Measurements from ENCODE around the gene STIM1.

The STIM1 gene

DNA sequence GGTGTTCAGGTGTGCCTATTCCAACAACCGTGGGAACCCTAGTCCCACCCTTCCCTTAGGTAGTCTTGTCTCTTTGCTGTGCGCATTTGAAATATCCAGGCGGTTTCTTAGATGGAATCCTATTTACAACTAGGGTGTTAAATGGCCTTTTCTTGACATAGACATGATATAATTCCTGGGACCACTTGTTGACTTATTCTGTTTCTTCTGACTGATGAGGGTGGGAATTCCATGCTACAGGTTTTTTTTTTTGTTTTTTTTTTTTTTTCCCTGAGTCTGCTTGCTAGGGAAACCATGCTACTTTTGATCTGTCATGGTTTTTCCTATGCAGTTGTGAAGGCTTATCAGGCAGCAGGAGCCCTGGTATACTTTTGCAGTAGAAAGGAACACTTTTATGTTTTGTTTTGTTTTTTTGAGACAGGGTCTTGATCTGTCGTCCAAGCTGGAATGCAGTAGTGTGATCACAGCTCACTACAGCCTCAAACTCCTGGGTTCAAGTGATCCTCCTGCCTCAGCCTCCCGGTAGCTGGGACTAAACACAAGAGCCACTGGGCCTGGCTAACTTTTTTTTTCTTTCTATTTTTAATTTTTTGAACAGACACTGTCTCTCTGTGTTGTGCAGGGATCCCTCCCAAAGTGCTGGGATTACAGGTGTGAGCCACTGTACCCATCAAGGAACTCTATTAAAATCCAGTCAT lies 1.5 kb downstream of the STIM1 start:
- DNase-seq = no peak

DNA sequence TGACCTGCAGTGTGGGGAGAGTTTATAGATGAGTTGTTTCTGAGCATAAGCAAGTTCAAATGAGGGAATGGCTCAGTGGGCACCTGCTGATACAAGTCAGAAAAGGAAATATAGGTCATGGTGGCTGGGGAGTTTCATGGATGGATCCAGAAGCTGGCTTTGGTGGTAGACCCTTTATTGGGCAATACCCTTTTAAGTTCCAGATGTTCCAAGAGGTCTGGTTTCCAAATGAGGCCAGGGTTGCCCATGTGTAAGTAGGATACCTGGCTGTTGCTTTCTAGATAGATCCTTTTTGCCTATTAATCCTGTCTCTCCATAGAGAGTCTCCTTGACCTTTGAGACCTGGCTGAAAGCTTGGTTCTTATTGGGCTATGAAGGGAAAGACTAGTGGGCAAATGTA lies 2.2 kb downstream of the STIM1 start:
- no peak for DNase-seq

DNA sequence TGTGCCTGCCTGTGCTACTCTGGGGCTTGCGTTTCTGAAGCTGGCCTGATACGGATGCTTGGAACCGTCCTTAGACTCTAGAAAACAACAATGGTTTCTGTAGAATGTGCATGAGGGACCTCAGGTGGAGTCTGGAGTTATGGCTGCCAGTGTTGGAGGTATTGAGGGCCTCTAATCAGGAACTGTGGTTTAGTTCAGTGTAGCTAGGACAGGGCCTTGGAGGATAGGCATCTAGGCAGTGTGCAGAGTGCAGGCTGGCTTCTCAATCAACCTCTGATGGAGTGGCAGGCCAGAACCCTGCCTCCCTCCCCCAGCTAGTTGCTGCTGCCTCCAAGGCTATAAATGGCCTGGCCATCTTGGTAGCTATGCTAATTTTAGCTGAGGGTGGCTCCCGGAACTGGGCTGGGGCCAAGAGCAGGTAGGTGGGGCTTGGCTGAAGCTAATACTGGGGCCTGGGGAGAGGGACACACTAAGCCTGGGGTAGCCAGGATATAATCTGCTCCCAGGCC lies 4.0 kb downstream of the STIM1 start:
- DNase-seq = peak; percentile 52

DNA sequence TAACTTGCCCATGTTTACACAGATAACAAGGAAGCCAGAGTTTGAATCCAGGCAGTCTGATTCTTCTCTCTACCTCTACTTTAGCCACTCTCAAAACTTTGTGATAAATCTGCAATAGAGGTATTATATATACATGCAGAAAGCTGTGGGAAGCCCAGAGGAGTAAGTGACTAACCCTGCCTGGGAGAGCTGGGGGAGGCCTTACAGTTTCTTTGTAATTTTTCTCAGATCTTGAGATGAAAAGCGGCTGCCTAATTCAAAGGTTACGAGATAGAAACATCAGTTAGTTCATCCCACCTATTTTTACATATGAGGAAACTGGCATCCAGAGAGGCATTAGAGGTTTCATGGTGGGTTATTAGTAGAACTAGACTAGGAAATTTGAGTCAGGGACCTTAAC lies 4.9 kb downstream of the STIM1 start:
- DNase-seq = no peak

DNA sequence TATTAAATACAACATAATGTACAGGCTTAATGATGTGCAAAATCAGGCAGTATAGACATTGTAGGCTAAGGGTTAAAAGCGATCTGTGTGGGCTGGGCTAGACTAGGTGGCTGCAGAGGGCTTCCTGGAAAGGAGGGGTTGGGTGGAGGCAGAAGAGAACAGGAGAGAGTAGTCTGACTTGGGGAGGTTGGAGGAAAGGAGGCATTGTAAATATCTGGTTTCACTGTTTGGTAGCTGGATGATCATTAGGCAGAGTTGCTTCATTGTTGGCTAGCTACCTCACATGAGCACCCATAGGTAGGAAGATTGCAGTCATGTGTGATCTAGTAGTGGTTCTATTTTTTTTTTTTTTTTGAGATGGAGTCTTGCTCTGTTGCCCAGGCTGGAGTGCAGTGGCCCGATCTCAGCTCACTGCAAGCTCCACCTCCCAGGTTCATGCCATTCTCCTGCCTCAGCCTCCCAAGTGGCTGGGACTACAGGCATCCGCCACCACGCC lies 5.5 kb downstream of the STIM1 start:
- peak; percentile 53 for DNase-seq

DNA sequence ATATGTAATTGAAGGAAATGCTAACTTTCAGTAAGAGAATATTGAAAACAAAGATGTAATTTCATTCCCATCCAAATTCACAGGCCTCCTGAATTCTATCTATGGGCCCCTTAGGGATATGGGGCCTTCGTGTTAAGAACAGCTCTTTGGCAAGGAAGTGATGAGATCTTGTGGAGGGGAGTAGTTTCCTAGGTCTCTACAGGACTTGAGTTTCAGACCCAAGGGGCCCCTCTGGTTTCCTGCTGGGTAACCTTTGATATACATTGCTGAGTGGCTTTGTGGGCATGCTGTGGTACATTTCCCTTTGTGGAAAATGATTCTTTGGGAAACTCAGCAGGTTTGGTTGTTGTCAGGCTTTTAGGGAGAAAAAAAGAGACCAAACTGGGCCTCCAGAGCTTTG lies 6.2 kb downstream of the STIM1 start:
- no peak for DNase-seq

DNA sequence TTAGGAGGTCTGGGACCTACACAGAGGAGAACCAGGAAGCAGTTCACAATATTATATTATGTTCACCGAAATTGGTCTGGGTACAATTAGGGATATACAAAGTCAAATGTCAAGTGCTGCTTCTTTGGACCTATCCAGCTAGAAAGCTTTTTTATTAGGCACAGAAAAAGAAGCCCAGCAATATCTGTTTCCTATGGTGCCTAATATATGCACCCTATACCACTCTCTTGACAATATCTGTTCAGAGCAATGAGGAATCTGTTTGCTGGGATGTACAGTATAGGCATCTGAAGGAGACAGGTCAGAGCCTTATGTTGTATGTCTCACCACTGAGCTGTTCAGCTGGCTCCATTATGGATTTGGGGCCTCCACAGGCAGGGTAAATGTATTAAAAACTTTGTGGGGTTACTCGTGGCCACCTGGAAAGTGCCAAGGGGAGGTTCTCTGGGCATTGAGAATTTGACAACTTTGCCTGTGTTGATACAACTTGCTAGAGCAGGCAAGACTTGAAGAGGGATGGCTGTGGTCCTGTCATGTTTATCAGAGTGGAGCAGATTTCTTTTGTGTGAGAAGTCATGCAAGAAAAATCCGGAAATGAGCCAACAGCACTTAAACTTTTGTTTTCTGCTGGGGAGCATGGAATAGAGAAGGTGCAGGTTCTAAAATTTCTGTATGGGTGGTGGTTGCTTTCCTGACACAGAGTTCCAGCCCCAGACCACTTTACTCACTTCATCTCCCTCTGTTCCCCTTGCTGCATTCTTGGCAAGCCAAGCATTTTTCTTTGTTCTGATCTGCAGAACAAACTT lies 10.1 kb downstream of the STIM1 start:
- DNase-seq = no peak

DNA sequence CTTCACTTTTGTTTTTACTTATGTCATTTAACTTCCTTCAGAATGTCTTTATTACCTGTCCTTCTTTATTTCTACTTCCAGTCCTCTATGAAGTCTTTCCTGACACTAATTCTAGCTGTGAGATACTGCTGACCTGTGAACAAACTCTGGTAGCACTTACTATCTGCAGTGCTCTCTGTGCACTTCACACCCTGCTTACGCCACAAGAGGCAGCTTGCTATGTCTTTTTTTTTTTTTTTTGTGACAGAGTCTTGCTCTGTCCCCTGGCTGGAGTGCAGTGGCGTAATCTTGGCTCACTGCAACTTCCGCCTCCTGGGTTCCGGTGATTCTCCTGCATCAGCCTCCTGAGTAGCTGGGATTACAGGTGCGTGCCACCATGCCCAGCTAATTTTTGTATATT lies 10.7 kb downstream of the STIM1 start:
- DNase-seq = peak; percentile 27

DNA sequence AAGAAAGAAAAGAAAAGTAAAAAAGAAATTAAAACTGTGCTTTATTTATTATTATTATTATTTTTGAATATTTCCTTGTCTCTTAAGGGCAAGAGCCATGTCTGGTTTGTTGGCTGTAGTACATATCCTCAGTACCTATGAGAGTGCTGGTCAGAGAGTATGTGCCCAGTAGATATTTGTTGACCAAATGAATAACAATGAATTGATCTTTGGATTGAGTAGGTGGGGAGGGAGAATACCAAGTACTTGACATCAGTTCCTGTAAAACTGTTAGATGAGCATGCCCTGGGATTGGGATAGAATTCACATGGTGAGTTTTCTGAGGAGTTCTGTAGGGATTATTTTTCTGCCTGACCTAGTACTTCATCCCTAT lies 11.4 kb downstream of the STIM1 start:
- DNase-seq = no peak

DNA sequence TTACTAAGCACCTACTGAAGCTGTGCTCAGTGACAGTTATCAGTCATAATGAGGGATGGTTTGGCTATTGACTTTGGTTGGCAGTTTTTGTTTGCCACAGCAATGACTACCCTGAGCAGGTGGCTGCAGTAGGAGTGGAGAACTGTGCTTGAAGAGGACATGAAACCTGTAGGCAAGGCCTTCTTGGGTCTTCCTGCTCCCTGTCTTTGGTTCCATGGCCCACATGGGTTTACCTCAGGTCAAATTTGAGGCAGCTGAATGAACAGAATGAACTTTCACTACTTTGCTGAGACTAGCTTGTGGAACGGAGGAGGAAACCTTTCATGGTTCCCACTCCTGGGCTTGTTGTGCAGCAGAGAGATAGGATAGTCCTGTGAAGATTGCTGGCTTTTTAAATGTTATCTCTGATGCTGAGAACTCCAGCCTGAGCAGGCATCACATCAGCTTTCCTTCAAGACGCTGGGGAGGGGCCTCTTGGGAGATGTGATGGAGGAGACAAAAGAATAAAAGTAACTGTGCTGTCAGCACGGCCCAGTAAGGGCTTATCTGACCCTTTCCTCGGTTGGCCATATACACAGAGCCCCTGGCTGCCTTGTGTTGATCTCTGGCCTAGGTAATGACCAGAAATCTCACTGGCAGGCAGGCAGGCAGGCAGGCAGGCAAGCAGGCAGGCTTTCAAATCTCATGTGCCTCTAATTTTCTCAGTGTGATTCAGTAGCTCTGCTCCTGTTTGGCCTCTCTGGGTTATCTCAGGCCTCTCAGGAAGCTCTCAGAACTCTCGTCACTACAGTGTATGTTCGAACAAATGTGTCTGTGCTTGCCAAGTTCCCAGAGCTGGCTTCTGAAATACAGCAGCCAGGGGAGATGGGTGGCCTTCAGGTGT lies 12.0 kb downstream of the STIM1 start:
- no peak for DNase-seq

DNA sequence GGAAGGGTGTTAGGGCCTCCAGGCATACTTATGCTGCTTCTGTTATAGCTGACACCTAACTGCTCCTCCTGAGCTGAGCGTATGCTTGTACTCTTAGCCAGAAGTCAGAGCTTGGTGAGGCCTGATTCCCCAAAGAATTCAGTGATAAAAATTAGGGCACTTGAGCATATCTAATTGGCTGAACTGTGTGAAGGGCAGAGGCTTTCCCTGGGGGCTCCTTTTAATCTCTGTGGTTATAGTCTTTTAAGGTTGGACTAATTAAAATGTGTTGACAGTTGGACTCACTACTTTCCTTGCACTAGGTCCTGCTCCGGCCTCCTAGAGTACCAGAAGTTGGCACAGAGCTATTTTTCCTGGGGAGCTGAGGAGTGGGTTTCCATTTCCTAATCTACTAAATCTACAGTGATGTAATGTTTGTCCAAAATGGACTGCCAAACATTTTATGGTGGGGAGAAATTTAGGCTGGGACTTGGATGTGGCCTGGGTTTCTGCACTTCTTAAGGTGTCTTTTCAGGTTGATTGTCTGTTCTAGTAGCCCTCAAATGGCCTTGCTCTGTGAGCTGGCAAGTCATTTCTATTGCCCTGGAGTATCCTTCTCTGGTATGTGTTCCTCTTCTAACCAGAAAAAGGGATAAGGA lies 18.4 kb downstream of the STIM1 start:
- DNase-seq = no peak

DNA sequence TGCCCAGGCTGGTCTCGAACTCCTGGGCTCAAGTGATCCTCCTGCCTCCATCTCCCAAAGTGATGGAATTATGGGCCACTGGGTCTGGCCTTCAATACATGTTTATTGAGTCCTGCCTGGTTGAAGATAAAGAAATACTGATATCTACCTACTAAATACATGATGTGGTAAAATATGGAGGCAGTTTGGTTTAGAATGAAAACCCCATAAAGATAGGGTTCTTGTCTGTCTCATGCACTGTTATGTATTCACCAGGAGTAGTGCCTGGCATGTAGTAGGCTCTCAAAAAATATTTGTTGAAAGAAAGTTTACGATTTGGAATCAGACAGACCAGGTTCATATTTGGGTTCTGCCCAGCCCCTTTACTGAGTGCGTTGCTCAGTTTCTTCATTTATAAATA lies 21.1 kb downstream of the STIM1 start:
- DNase-seq = no peak

DNA sequence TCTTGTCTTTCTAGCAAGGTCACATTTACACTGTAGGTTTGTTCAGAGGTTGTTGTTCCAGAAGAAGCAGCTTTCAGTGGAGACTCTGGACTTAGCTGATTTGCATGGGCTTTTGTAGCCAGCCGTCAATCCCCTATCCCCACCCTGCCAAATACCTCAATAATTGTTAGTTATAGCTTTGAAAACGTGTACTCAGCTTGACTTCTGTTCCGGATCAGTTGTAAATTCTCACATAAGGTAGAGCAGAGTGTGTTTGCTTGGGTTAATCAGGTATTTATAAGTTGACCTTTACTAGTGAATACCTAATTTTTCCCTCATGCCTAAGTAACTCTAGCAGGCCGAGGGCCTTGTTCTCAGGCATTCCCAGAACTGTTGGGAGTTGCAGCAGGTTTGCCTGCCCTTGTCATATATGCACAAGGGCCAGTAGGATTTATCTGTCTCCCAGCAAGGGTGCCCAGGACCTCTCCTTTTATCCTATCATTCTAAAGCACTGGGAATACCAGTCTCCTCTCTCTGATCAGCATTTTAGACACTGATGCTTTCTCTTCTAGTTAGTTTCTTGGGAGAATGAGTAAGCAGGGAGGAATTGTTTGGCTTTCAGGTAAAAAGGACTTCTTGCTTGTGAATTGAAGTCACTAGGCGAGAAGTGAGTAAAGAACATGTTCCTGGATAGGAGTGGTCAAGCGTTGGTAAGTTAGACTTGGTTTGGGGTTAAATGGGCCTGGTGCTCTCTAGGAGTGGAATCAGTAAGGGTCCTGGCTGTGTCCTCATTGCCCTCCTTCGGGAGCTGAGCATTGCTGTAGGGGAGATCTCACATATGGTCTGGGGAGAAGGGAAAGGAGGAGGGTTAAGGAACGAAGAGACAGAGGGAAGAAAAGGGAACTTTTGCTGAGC lies 22.1 kb downstream of the STIM1 start:
- no peak for DNase-seq

DNA sequence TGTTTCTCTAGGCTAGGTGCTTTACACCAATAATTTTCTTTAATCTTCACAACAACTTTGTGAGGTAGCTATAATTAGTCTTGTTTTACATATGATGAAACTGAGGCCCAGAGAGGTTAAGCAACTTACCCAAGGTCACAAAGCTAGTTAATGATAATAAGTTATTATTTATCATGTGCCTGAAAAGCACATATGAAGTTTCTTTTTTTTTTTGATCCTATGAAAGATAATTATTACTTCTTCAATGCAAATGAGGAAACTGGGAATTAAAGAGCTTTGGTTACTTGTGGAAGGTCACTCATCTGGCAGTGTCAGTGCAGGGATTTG lies 22.8 kb downstream of the STIM1 start:
- DNase-seq = no peak

DNA sequence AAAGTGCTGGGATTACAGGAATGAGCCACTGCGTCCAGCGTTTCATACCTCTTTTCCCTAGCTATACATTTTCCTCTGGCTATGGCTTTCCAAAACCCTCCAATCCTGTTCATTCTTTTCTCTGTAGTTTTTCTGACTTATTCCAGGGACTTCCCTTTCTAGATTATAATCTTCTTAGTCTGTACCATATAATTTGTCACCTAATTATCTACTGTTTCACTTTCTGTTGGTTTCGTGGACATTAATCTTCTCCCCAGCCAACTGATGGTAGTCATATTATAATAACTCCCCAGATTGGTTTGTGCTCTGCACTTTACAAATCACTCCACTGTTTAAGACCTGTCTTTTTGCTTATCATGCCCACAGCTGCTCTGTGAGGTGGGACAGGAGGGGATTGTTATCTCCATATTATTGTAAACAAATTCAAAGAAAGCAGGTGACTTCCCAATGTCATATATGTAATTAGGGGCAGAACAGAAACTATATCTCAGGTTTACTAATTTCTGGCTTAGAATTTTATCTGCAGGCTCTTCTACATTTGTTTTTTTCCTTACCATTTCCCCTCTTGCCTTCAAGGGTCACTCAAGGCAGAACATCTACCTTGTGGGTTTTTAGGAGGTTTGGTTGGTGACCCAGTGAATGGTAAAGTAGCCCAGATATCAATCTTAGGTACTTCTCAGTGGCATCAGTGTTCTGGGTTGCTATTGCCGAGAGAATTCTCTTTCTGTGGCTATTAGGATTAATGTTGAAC lies 23.9 kb downstream of the STIM1 start:
- peak; percentile 28 for DNase-seq

DNA sequence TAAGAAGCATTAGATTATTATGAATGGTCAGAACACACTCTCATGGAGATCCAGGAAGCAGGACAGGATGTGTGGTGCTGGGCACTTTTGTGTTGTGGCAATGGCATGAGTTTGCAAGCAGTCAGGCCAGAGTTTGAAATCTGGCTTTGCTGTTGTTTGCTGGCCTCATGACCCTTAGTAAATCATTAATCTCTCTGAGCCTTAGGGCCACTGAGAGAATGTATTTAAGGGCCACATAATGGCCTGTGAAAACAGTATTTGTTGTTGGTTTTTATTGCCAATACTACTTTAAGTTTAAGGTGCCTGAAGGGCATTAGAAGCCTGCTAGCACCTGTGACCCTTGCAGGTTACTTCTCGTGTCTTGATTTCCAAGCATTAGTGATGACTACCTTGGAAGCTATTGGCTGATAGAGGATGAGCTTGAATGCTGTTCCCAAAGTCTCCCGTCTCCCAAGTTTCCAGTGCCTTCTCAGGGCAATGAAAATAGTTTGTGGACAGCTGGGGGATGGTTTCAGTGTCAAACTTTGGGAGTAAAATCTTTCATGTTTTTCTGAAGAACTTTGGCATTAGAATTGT lies 24.6 kb downstream of the STIM1 start:
- DNase-seq = no peak

DNA sequence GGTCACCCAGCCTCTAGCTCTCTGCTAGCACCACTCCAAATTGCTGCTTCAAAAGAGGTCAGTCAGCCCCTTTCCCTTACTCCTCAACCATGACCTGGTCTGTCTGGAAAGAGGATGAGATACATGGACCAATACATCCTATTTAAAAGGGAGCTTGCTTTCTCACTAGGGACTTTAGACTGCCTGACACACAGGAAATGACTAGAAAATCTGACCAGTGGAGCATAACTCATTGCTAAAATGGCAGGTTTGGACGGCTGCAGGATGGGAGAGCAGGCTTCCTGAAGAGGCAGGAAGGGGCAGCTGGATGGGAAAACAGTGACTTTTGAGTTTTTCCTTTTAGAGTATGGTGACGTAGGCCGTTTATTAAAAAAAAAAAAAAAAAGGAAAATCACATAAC lies 25.3 kb downstream of the STIM1 start:
- DNase-seq = no peak

DNA sequence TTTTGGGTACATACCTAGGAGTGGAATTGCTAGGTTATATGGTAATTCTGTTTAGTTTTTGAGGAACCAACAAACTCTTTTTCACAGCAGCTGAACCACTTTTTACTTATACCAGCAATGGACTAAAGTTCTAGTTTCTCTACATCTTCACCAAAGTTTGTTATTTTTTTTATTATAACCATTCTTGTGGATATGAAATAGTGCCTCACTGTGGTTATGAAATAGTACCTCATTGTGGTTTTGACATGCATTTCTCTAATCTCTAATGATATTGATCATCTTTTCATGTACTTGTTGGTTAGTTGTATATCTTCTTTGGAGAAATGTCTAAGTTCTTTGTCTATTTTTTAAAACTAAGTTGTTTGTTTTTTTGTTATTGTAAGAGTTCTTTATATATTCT lies 27.2 kb downstream of the STIM1 start:
- DNase-seq = peak; percentile 38

DNA sequence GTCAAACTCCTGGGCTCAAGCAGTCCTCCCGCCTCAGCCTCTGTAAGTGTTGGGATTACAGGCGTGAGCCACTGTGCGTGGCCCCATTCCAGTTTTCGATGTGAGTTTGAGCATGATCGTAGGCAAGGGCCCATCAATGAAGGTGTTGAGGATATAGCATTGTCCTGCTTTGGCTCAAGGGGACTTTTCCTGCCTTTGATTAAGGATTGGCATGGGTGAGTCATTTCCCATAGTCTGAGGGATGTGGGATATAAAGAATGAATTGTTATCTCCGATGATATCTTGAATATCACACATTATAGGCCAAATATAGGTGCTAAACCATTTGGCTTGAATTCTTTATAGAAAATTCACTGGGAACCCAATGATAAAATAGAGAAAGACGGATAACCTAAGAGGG lies 30.4 kb downstream of the STIM1 start:
- no peak for DNase-seq

DNA sequence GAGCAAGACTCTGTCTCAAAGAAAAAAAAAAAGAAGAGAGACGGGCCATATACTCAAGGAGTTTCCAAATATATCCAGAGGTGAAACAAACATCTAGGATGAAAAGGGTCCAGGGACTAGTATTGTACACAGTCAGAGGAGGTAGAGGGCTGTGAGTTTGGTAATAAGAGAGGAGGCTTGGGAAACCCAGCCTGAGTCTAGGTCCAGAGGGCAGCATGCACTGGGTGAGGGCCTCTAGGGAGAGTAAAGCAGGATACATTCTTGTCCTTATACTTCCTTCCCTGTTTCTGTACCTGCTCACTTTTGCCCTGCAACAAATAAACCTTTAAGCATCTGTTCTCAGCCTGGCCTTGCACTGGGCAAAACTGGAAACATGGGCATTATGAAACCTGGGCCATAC lies 31.5 kb downstream of the STIM1 start:
- no peak for DNase-seq

DNA sequence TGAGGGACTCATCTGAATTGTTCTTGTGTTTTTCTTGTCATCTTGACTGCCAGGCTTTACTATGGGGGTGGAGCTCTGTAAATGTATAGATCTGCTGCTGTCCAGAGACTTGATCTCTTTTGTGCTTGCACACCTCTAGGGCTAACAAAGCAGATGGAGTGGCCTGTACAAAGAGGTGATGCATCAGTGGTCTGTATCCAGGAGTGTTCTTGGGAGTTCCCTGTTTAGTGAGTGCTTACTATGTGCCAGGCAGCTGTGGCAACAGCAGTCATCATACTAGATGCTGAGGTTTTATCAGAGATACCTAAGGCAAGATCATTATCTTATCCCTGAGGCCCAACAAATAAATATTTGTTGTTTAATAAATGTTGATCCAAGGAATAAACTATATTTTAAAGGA lies 33.4 kb downstream of the STIM1 start:
- DNase-seq = no peak
